HepG2 (cell line): ENCODE results near the gene THPO. TPM values are rescaled to one million over a fixed set of nuclear protein-coding genes. Genes with fewer than 3 reads are reported as not detected.

ENCODE experiments used
- BHLHE40 ChIP-seq: IDR thresholded peaks from 2 replicates; pipeline ENCODE4 v1.6.1; 2011; ENCODE audit warnings: low read length, improper control_type of control experiment
- BORCS8-MEF2B ChIP-seq: sonication (generic); formaldehyde crosslinking; IDR thresholded peaks from 2 replicates; pipeline ENCODE4 v1.8.0; 2022; ENCODE audit warnings: mild to moderate bottlenecking, missing genetic modification reagents
- ETV6 ChIP-seq: sonication (generic); formaldehyde crosslinking; conservative IDR thresholded peaks from 2 replicates; pipeline ENCODE4 v1.4.0; 2020; ENCODE audit warnings: missing genetic modification reagents
- HDAC1 ChIP-seq: sonication (generic); formaldehyde crosslinking; IDR thresholded peaks from 2 replicates; pipeline ENCODE4 v1.5.1; 2020; ENCODE audit warnings: mild to moderate bottlenecking, missing genetic modification reagents
- HMG20B ChIP-seq: conservative IDR thresholded peaks from 2 replicates; pipeline ENCODE4 v1.6.1; 2016; ENCODE audit warnings: missing genetic modification reagents, missing compliant biosample characterization
- KLF15 ChIP-seq: sonication (generic); formaldehyde crosslinking; IDR thresholded peaks from 2 replicates; pipeline ENCODE4 v1.8.1; 2023; ENCODE audit warnings: borderline replicate concordance, mild to moderate bottlenecking, inconsistent platforms, missing genetic modification reagents, mixed read lengths
- MEIS1 ChIP-seq: sonication (generic); formaldehyde crosslinking; IDR thresholded peaks from 2 replicates; pipeline ENCODE4 v1.9.0; 2021; ENCODE audit warnings: mild to moderate bottlenecking, missing genetic modification reagents, moderate library complexity, borderline replicate concordance
- RARA ChIP-seq: IDR thresholded peaks from 2 replicates; pipeline ENCODE4 v1.6.1; 2016; ENCODE audit warnings: missing genetic modification reagents, missing compliant biosample characterization
- REXO4 ChIP-seq: sonication (generic); formaldehyde crosslinking; IDR thresholded peaks from 2 replicates; pipeline ENCODE4 v1.8.0; 2022; ENCODE audit warnings: missing genetic modification reagents, mild to moderate bottlenecking, borderline replicate concordance
- SOX5 ChIP-seq: IDR thresholded peaks from 2 replicates; pipeline ENCODE4 v1.6.1; 2016; ENCODE audit warnings: borderline replicate concordance
- ZKSCAN1 ChIP-seq: fragments of 150-350 bp; IDR thresholded peaks from 2 replicates; pipeline ENCODE4 v1.6.1; 2014; ENCODE audit warnings: low read length
- ZNF12 ChIP-seq: sonication (generic); formaldehyde crosslinking; IDR thresholded peaks from 2 replicates; pipeline ENCODE4 v1.5.0; 2020; ENCODE audit warnings: missing genetic modification reagents
- ZNF563 ChIP-seq: sonication (generic); formaldehyde crosslinking; IDR thresholded peaks from 2 replicates; pipeline ENCODE4 v1.8.0; 2022; ENCODE audit warnings: mild to moderate bottlenecking, moderate library complexity, missing genetic modification reagents
- ZSCAN12 ChIP-seq: sonication (generic); formaldehyde crosslinking; IDR thresholded peaks from 2 replicates; pipeline ENCODE4 v1.9.0; 2021; ENCODE audit warnings: mild to moderate bottlenecking, missing genetic modification reagents
- polyA plus RNA-seq, 8 experiments: library from polyadenylated mRNA; depleted of rRNA in 3 of 8; stranded (reverse) in 7 of 8; unstranded in 1 of 8; fragments of >200 nt; fragmentation: Illumina TruSeq in 4 of 8; extraction: Trizol in 4 of 8; gene quantifications; 2 replicates each; pipeline versions ENCODE4 v1.2.1 to v1.2.3, GENCODE V29; 2011 to 2016; ENCODE audit warnings: low read depth in 4 of 8, missing spikeins in 1 of 8, mixed read lengths in 1 of 8; ENCODE audit not compliant: insufficient read depth in 1 of 8
- total RNA-seq, 5 experiments: library from RNA; depleted of rRNA; stranded (reverse); fragments of >200 nt; fragmentation: Illumina TruSeq; extraction: Trizol; gene quantifications; 2 replicates each; pipeline ENCODE4 v1.2.3, GENCODE V29; 2016; ENCODE audit warnings: low read depth in 1 of 5
- TF ChIP-seq, protein P1 (sequence below), 2 experiments: sonication (generic) in 1 of 2; formaldehyde crosslinking in 1 of 2; IDR thresholded peaks; 2 replicates each; pipeline versions ENCODE4 v1.4.0 to v1.6.1; 2016 to 2020; ENCODE audit warnings: borderline replicate concordance in 1 of 2, low read depth in 1 of 2, mild to moderate bottlenecking in 1 of 2, missing genetic modification reagents in 1 of 2
- TF ChIP-seq, protein P2 (sequence below): IDR thresholded peaks from 2 replicates; pipeline ENCODE4 v1.6.1; 2016; ENCODE audit warnings: low read depth, borderline replicate concordance
- TF ChIP-seq, protein P3 (sequence below): IDR thresholded peaks from 2 replicates; pipeline ENCODE4 v1.6.1; 2016; ENCODE audit warnings: control low read depth
- TF ChIP-seq, protein P4 (sequence below): sonication (generic); formaldehyde crosslinking; IDR thresholded peaks from 2 replicates; pipeline ENCODE4 v1.4.0; 2020; ENCODE audit warnings: missing genetic modification reagents, borderline replicate concordance

The THPO gene
- total and polyA plus RNA-seq, 2 of the 13 experiments (the other 11 are each of a cell fraction or from before 2014, with no cell fraction given) = 2.8 to 4.8 TPM

DNA sequence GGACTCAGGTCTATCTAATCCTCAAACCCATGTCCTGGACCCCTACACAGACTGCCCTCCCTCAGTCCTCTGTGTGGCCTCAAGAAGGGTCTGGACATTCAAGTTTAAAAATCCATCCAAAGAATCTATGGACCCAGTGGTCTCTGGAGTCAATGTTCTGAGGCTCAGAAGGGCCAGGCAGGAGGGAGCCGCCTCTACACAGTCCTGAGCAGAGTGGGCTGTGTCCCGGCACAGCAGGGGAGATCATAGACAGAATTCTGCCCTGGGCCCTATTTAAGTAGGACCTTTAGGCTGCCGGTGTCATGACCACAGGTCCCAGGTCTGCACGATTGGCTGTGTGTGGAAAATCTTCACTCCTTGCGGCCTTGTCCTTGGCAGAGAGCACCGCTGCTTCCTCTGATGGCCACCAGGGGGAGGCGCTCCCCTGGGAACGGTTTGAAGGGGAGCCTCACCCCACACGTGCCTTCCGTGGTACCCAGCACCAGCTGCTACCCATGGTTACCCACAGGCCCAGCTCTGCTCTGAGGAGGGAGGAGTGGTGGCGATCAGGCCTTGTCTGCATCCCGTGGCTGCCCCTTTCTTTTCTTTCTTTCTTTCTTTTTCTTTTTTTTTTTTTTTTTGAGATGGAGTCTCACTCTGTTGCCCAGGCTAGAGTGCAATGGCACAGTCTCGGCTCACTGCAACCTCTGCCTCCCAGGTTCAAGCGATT is 39.8 kb upstream of the THPO start (continued):
- TF ChIP-seq, protein P1, sequence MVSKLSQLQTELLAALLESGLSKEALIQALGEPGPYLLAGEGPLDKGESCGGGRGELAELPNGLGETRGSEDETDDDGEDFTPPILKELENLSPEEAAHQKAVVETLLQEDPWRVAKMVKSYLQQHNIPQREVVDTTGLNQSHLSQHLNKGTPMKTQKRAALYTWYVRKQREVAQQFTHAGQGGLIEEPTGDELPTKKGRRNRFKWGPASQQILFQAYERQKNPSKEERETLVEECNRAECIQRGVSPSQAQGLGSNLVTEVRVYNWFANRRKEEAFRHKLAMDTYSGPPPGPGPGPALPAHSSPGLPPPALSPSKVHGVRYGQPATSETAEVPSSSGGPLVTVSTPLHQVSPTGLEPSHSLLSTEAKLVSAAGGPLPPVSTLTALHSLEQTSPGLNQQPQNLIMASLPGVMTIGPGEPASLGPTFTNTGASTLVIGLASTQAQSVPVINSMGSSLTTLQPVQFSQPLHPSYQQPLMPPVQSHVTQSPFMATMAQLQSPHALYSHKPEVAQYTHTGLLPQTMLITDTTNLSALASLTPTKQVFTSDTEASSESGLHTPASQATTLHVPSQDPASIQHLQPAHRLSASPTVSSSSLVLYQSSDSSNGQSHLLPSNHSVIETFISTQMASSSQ (IDR thresholded peaks at IDR 0.05; ENCODE audit: low read depth) = no peak
- TF ChIP-seq, protein P1 (CRISPR knock-in tag; IDR thresholded peaks at IDR 0.05; ENCODE audit: borderline replicate concordance) = no peak
- TF ChIP-seq SOX5 (CRISPR knock-in tag) (no peak), ZNF563 (CRISPR knock-in tag) (no peak), BORCS8-MEF2B (CRISPR knock-in tag) (no peak), HDAC1 (CRISPR knock-in tag) (no peak), RARA (CRISPR knock-in tag) (no peak), ETV6 (CRISPR knock-in tag) (no peak), KLF15 (CRISPR knock-in tag) (no peak), BHLHE40 (peak; percentile 88), MEIS1 (CRISPR knock-in tag) (no peak), ZKSCAN1 (no peak), HMG20B (CRISPR knock-in tag) (no peak), ZNF12 (CRISPR knock-in tag) (0 out of 2 replicates have a peak, but pooled peaks have one; percentile 22), ZSCAN12 (CRISPR knock-in tag) (no peak), REXO4 (CRISPR knock-in tag) (no peak)
- TF ChIP-seq, protein P2, sequence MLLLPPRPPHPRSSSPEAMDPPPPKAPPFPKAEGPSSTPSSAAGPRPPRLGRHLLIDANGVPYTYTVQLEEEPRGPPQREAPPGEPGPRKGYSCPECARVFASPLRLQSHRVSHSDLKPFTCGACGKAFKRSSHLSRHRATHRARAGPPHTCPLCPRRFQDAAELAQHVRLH (CRISPR knock-in tag) = no peak
- TF ChIP-seq, protein P3, sequence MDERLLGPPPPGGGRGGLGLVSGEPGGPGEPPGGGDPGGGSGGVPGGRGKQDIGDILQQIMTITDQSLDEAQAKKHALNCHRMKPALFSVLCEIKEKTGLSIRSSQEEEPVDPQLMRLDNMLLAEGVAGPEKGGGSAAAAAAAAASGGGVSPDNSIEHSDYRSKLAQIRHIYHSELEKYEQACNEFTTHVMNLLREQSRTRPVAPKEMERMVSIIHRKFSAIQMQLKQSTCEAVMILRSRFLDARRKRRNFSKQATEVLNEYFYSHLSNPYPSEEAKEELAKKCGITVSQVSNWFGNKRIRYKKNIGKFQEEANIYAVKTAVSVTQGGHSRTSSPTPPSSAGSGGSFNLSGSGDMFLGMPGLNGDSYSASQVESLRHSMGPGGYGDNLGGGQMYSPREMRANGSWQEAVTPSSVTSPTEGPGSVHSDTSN (CRISPR knock-in tag) = no peak
- TF ChIP-seq, protein P4, sequence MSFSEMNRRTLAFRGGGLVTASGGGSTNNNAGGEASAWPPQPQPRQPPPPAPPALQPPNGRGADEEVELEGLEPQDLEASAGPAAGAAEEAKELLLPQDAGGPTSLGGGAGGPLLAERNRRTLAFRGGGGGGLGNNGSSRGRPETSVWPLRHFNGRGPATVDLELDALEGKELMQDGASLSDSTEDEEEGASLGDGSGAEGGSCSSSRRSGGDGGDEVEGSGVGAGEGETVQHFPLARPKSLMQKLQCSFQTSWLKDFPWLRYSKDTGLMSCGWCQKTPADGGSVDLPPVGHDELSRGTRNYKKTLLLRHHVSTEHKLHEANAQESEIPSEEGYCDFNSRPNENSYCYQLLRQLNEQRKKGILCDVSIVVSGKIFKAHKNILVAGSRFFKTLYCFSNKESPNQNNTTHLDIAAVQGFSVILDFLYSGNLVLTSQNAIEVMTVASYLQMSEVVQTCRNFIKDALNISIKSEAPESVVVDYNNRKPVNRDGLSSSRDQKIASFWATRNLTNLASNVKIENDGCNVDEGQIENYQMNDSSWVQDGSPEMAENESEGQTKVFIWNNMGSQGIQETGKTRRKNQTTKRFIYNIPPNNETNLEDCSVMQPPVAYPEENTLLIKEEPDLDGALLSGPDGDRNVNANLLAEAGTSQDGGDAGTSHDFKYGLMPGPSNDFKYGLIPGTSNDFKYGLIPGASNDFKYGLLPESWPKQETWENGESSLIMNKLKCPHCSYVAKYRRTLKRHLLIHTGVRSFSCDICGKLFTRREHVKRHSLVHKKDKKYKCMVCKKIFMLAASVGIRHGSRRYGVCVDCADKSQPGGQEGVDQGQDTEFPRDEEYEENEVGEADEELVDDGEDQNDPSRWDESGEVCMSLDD = peak; percentile 71; the same call in 1 of the 2 replicates
